Measurements from ENCODE around the gene RERG.

DNA sequence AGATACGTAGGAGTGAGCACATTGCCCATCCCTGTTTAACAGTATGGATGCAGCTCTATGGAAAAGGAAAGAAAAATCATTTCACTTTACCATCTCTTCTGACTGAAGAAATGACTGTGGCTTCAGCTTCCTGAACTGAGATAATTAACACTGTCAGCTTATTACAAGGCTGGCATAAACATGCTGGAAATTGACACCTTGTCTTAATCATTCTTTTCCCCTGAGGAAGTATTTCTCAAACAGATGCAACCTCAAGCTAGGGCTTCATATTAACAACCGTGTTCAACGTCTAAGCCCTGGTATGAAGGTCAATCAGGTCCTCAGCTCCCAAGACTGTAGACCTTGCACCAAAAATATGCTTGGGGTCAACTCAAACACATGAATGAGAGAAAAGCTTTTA, 25.0 kb downstream of the RERG start:
- TF ChIP-seq, protein P1, sequence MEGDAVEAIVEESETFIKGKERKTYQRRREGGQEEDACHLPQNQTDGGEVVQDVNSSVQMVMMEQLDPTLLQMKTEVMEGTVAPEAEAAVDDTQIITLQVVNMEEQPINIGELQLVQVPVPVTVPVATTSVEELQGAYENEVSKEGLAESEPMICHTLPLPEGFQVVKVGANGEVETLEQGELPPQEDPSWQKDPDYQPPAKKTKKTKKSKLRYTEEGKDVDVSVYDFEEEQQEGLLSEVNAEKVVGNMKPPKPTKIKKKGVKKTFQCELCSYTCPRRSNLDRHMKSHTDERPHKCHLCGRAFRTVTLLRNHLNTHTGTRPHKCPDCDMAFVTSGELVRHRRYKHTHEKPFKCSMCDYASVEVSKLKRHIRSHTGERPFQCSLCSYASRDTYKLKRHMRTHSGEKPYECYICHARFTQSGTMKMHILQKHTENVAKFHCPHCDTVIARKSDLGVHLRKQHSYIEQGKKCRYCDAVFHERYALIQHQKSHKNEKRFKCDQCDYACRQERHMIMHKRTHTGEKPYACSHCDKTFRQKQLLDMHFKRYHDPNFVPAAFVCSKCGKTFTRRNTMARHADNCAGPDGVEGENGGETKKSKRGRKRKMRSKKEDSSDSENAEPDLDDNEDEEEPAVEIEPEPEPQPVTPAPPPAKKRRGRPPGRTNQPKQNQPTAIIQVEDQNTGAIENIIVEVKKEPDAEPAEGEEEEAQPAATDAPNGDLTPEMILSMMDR (IDR thresholded peaks at IDR 0.05): no peak
- no peak for TF ChIP-seq POLR2A (IDR thresholded peaks at IDR 0.05)
- no peak for TF ChIP-seq EP300 (IDR thresholded peaks at IDR 0.05)
